ENCODE results near the gene FKBP7.

FKBP7 gene

GRCh38 chr2:178484245-178485041 lies 6.0 kb upstream of the FKBP7 start:
- no peak for TF ChIP-seq CTCF (IDR thresholded peaks at IDR 0.05)
- H3K36me3 ChIP-seq: peaks cover 0 to 19% (median 0%) of the 10 kb centered on the region in 3 donors
- no peak overlapping the region for H3K27ac ChIP-seq
- no peaks in the 10 kb centered on the region for H3K9me3 ChIP-seq
- DNase-seq: no peak
- peaks cover 0 to 49% (median 40%) of the 10 kb centered on the region in 4 donors for H3K4me1 ChIP-seq
- H3K27me3 ChIP-seq: no peaks in the 10 kb centered on the region
- H3K4me3 ChIP-seq: no peak overlapping the region
- intact Hi-C loops (cut with DNase I; ENCODE audit: low total_unique reads): no loop called here

GRCh38 chr2:178482437-178482836 lies 4.0 kb upstream of the FKBP7 start:
- no peak for TF ChIP-seq CTCF (IDR thresholded peaks at IDR 0.05)
- intact Hi-C loops (cut with DNase I; ENCODE audit: low total_unique reads): no loop called here
- Histone ChIP-seq H3K27me3 (no peaks in the 10 kb centered on the region), H3K4me1 (peaks cover 0 to 61% (median 43%) of the 10 kb centered on the region in 4 donors), H3K4me3 (peak overlapping the region; percentile 89 to 92), H3K36me3 (peaks cover 0 to 19% (median 0%) of the 10 kb centered on the region in 3 donors), H3K27ac (no peak overlapping the region), H3K9me3 (no peaks in the 10 kb centered on the region)
- DNase-seq: no peak

- intact Hi-C loops (cut with DNase I; ENCODE audit: low total_unique reads): loop anchor here (2.0 kb wide), 1 partner anchor 30 kb away; the partner anchor contains the start of genes PJVK and PRKRA
- Histone ChIP-seq H3K36me3 (no peaks in the 10 kb centered on the region), H3K4me1 (peaks cover 0 to 63% (median 44%) of the 10 kb centered on the region in 4 donors), H3K27me3 (no peaks in the 10 kb centered on the region), H3K4me3 (peak within 1 kb of the TSS; percentile 89 to 92), H3K27ac (peak within 1 kb of the TSS; percentile 90 to 91), H3K9me3 (no peaks in the 10 kb centered on the region)
- no peak for TF ChIP-seq CTCF (IDR thresholded peaks at IDR 0.05)
- peak; percentile 97 to 99 for DNase-seq
These were observed 2.1 kb upstream of the FKBP7 start, which contains the start of gene PLEKHA3 for GRCh38 chr2:178480227-178481181. Gene PLEKHA3, plus strand, starts transcription at chr2:178480457. Its CDS starts 413 bp downstream, at chr2:178480870.

GRCh38 chr2:178479758-178480226 lies 1.4 kb upstream of the FKBP7 start:
- H3K36me3 ChIP-seq: no peaks in the 10 kb centered on the region
- H3K27me3 ChIP-seq: no peaks in the 10 kb centered on the region
- peaks cover 0 to 56% (median 38%) of the 10 kb centered on the region in 4 donors for H3K4me1 ChIP-seq
- no peak for TF ChIP-seq CTCF (IDR thresholded peaks at IDR 0.05)
- DNase-seq: no peak
- no peaks in the 10 kb centered on the region for H3K9me3 ChIP-seq
- peak overlapping the region; percentile 89 to 92 for H3K4me3 ChIP-seq
- intact Hi-C loops (cut with DNase I; ENCODE audit: low total_unique reads): loop anchor here (2.0 kb wide), 1 partner anchor 29 kb away; the partner anchor contains the start of genes PJVK and PRKRA
- peak overlapping the region; percentile 90 to 91 for H3K27ac ChIP-seq

GRCh38 chr2:178479275-178479616 lies 846 bp upstream of the FKBP7 start:
- H3K27ac ChIP-seq: peak overlapping the region; percentile 90 to 91
- no peak for TF ChIP-seq CTCF (IDR thresholded peaks at IDR 0.05)
- no peaks in the 10 kb centered on the region for H3K9me3 ChIP-seq
- peak overlapping the region; percentile 89 to 92 for H3K4me3 ChIP-seq
- no peak for DNase-seq
- intact Hi-C loops (cut with DNase I; ENCODE audit: low total_unique reads): no loop called here
- no peaks in the 10 kb centered on the region for H3K36me3 ChIP-seq
- H3K27me3 ChIP-seq: no peaks in the 10 kb centered on the region
- H3K4me1 ChIP-seq: peaks cover 0 to 54% (median 33%) of the 10 kb centered on the region in 4 donors

All from tibial artery (tissue), 4 donors.